HG02610 (cell line): Measurements from ENCODE around the gene ADGRV1.
"Not testable (repeated sequence)": the region's sequence is repeated elsewhere in the genome, so short reads cannot be mapped to it uniquely, and the experiment has no call there.

Experiments
- ATAC-seq: cut with Tn5 transposase; IDR thresholded peaks from one replicate; pipeline ENCODE4 v1.9.1; 2021; ENCODE audit warnings: mild to moderate bottlenecking, moderate library complexity; ENCODE audit not compliant: unreplicated experiment

Gene ADGRV1

GRCh38 chr5:90551376-90551775, 7.2 kb upstream of the ADGRV1 start:
- ATAC-seq: no peak

- ATAC-seq: no peak
These were observed 4.9 kb upstream of the ADGRV1 start for GRCh38 chr5:90553711-90554110.

- ATAC-seq: peak; percentile 48
These were observed 4.1 kb upstream of the ADGRV1 start for GRCh38 chr5:90554358-90555006.

- no peak for ATAC-seq
These were observed 2.9 kb upstream of the ADGRV1 start for GRCh38 chr5:90555666-90556065.

- ATAC-seq: no peak
These were observed 1.2 kb upstream of the ADGRV1 start for GRCh38 chr5:90557391-90557790.

- no peak for ATAC-seq
These were observed 726 bp upstream of the ADGRV1 start for GRCh38 chr5:90557871-90558270.

GRCh38 chr5:90560771-90561170, 2.2 kb downstream of the ADGRV1 start:
- ATAC-seq: no peak

GRCh38 chr5:90561766-90562165, 3.2 kb downstream of the ADGRV1 start:
- ATAC-seq: no peak

- no peak for ATAC-seq
These were observed 3.7 kb downstream of the ADGRV1 start for GRCh38 chr5:90562341-90562740.

- ATAC-seq: no peak
These were observed 4.5 kb downstream of the ADGRV1 start for GRCh38 chr5:90563108-90563507.

GRCh38 chr5:90565491-90565890, 6.9 kb downstream of the ADGRV1 start:
- no peak for ATAC-seq

GRCh38 chr5:90569084-90569483, 10.5 kb downstream of the ADGRV1 start:
- no peak for ATAC-seq

- no peak for ATAC-seq
These were observed 11.4 kb downstream of the ADGRV1 start for GRCh38 chr5:90570034-90570433.

- no peak for ATAC-seq
These were observed 12.7 kb downstream of the ADGRV1 start for GRCh38 chr5:90571147-90571773.

- ATAC-seq: no peak
These were observed 17.1 kb downstream of the ADGRV1 start for GRCh38 chr5:90575712-90576111.

- ATAC-seq: not testable (repeated sequence)
These were observed 18.0 kb downstream of the ADGRV1 start for GRCh38 chr5:90576566-90576965.

GRCh38 chr5:90579905-90580304, 21.3 kb downstream of the ADGRV1 start:
- not testable (repeated sequence) for ATAC-seq

GRCh38 chr5:90581956-90582355, 23.4 kb downstream of the ADGRV1 start:
- no peak for ATAC-seq

- no peak for ATAC-seq
These were observed 26.9 kb downstream of the ADGRV1 start for GRCh38 chr5:90585337-90585986.

- no peak for ATAC-seq
These were observed 27.9 kb downstream of the ADGRV1 start for GRCh38 chr5:90586469-90586868.

GRCh38 chr5:90590170-90590569, 31.6 kb downstream of the ADGRV1 start:
- no peak for ATAC-seq

- not testable (repeated sequence) for ATAC-seq
These were observed 34.5 kb downstream of the ADGRV1 start for GRCh38 chr5:90593083-90593482.
